CD4-positive, alpha-beta T cell treated with Interferon gamma for 1 hour (primary cell): ENCODE results near the gene ATP5F1C.

Source experiments
- DNase-seq: peaks from one replicate; pipeline ENCODE4 v3.0.0-alpha.2; 2020

Gene ATP5F1C

GRCh38 chr10:7853890-7854289 is 65.9 kb downstream of the ATP5F1C start:
- DNase-seq: no peak

GRCh38 chr10:7855205-7855604 is 67.2 kb downstream of the ATP5F1C start:
- no peak for DNase-seq

GRCh38 chr10:7856678-7857077 is 68.7 kb downstream of the ATP5F1C start:
- DNase-seq: no peak

DNA sequence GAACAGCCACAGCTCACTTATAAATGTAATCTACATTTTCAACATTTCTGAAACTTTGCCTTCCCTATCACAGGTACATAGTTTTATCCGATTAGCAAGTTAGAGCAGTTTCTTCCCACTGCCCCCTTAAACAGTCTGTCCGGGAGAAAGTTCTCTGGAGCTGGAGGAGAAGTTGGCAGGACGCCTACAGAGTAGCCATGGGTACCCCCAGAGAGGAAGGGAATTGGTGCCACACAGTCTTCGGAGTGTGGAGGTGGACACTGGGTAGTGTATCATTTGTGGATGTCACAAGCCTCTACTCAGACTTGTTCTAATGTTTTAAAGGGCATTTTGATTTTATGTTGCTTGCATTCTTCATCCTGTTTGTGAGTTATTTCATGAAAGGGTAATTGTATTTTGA is 69.3 kb downstream of the ATP5F1C start:
- DNase-seq: no peak
